Mesothelial cell of epicardium (in vitro differentiated cells): ENCODE data around the gene CCZ1B. TPM values are rescaled to one million over a fixed set of nuclear protein-coding genes. Genes with fewer than 3 reads are reported as not detected.
"Not testable (repeated sequence)": the region's sequence is repeated elsewhere in the genome, so short reads cannot be mapped to it uniquely, and the experiment has no call there.

ENCODE experiments used
- DNase-seq, 2 experiments: peaks; one replicate each; pipeline ENCODE4 v3.0.0; 2021; ENCODE audit warnings: low spot score in 2 of 2; ENCODE audit not compliant: unreplicated experiment in 2 of 2
- H3K27ac Mint-ChIP-seq: 2 replicates; pipeline ENCODE4 v1.8.0; 2021; ENCODE audit warnings: mixed read lengths
- H3K27me3 Mint-ChIP-seq: 2 replicates; pipeline ENCODE4 v1.8.0; 2021; ENCODE audit warnings: low read depth, mixed read lengths
- H3K36me3 Mint-ChIP-seq: 2 replicates; pipeline ENCODE4 v1.8.0; 2021; ENCODE audit warnings: mixed read lengths
- H3K4me1 Mint-ChIP-seq: 2 replicates; pipeline ENCODE4 v1.8.0; 2021; ENCODE audit warnings: mixed read lengths
- H3K4me3 Mint-ChIP-seq: 2 replicates; pipeline ENCODE4 v1.8.0; 2021; ENCODE audit warnings: mild to moderate bottlenecking, moderate library complexity, mixed read lengths
- H3K9me3 Mint-ChIP-seq: 2 replicates; pipeline ENCODE4 v1.8.0; 2021; ENCODE audit warnings: mixed read lengths
- total RNA-seq: library from RNA; stranded (reverse); gene quantifications from 3 replicates; pipeline ENCODE4 v1.2.1, GENCODE V29; 2021

CCZ1B gene
- total RNA-seq, 1 donor from 2014 or later, result 68.1 TPM

GRCh38 chr7:6825236-6826125, 594 bp downstream of the CCZ1B start:
- Mint-ChIP-seq H3K4me3 (peak overlapping the region; percentile 63), H3K27me3 (peaks cover 23% of the 10 kb centered on the region)
- H3K9me3 Mint-ChIP-seq, H3K27ac Mint-ChIP-seq, DNase-seq, H3K36me3 Mint-ChIP-seq, H3K4me1 Mint-ChIP-seq: not testable (repeated sequence)

- peaks cover 11% of the 10 kb centered on the region for H3K36me3 Mint-ChIP-seq
- not testable (repeated sequence) for DNase-seq, H3K4me3 Mint-ChIP-seq, H3K27me3 Mint-ChIP-seq, H3K9me3 Mint-ChIP-seq, H3K4me1 Mint-ChIP-seq, H3K27ac Mint-ChIP-seq
Measured at GRCh38 chr7:6821622-6822021, 4.5 kb downstream of the CCZ1B start.

- H3K27me3 Mint-ChIP-seq, H3K4me1 Mint-ChIP-seq, DNase-seq, H3K27ac Mint-ChIP-seq, H3K36me3 Mint-ChIP-seq, H3K9me3 Mint-ChIP-seq, H3K4me3 Mint-ChIP-seq: not testable (repeated sequence)
Measured at GRCh38 chr7:6815470-6815869, 10.6 kb downstream of the CCZ1B start.

GRCh38 chr7:6813011-6813410, 13.1 kb downstream of the CCZ1B start:
- H3K36me3 Mint-ChIP-seq, H3K9me3 Mint-ChIP-seq, H3K27ac Mint-ChIP-seq, DNase-seq, H3K27me3 Mint-ChIP-seq, H3K4me1 Mint-ChIP-seq, H3K4me3 Mint-ChIP-seq: not testable (repeated sequence)

- not testable (repeated sequence) for H3K27ac Mint-ChIP-seq, H3K36me3 Mint-ChIP-seq, H3K27me3 Mint-ChIP-seq, H3K9me3 Mint-ChIP-seq, H3K4me3 Mint-ChIP-seq, H3K4me1 Mint-ChIP-seq, DNase-seq
Measured at GRCh38 chr7:6807959-6808358, 18.1 kb downstream of the CCZ1B start.

- not testable (repeated sequence) for H3K4me1 Mint-ChIP-seq, H3K27ac Mint-ChIP-seq, H3K9me3 Mint-ChIP-seq, DNase-seq, H3K36me3 Mint-ChIP-seq, H3K27me3 Mint-ChIP-seq, H3K4me3 Mint-ChIP-seq
Measured at GRCh38 chr7:6807393-6807918, 18.6 kb downstream of the CCZ1B start.

GRCh38 chr7:6800331-6800730, 25.7 kb downstream of the CCZ1B start:
- not testable (repeated sequence) for H3K4me1 Mint-ChIP-seq, H3K4me3 Mint-ChIP-seq, H3K36me3 Mint-ChIP-seq, H3K27me3 Mint-ChIP-seq, H3K9me3 Mint-ChIP-seq, H3K27ac Mint-ChIP-seq, DNase-seq

- H3K4me3 Mint-ChIP-seq, H3K4me1 Mint-ChIP-seq: not testable (repeated sequence)
Measured at GRCh38 chr7:6799887-6800286, 26.2 kb downstream of the CCZ1B start.

GRCh38 chr7:6798047-6798446, 28.0 kb downstream of the CCZ1B start:
- not testable (repeated sequence) for H3K36me3 Mint-ChIP-seq, H3K27me3 Mint-ChIP-seq, DNase-seq, H3K4me1 Mint-ChIP-seq, H3K27ac Mint-ChIP-seq, H3K4me3 Mint-ChIP-seq, H3K9me3 Mint-ChIP-seq

More at GRCh38 chr7:6799887-6800286, 26.2 kb downstream of the CCZ1B start:
- DNase-seq, H3K27me3 Mint-ChIP-seq, H3K9me3 Mint-ChIP-seq, H3K27ac Mint-ChIP-seq, H3K36me3 Mint-ChIP-seq: not testable (repeated sequence)

GRCh38 chr7:6797218-6797617, 28.9 kb downstream of the CCZ1B start:
- H3K9me3 Mint-ChIP-seq, H3K27ac Mint-ChIP-seq, H3K4me3 Mint-ChIP-seq: not testable (repeated sequence)

GRCh38 chr7:6794276-6794675, 31.8 kb downstream of the CCZ1B start:
- not testable (repeated sequence) for H3K36me3 Mint-ChIP-seq, H3K9me3 Mint-ChIP-seq, DNase-seq, H3K4me1 Mint-ChIP-seq, H3K27ac Mint-ChIP-seq, H3K27me3 Mint-ChIP-seq, H3K4me3 Mint-ChIP-seq

More at GRCh38 chr7:6797218-6797617, 28.9 kb downstream of the CCZ1B start:
- not testable (repeated sequence) for DNase-seq, H3K27me3 Mint-ChIP-seq, H3K36me3 Mint-ChIP-seq, H3K4me1 Mint-ChIP-seq

GRCh38 chr7:6792113-6792872, 33.8 kb downstream of the CCZ1B start:
- not testable (repeated sequence) for H3K4me3 Mint-ChIP-seq, DNase-seq, H3K27ac Mint-ChIP-seq, H3K4me1 Mint-ChIP-seq, H3K36me3 Mint-ChIP-seq, H3K27me3 Mint-ChIP-seq, H3K9me3 Mint-ChIP-seq

- not testable (repeated sequence) for H3K4me1 Mint-ChIP-seq, H3K27me3 Mint-ChIP-seq, H3K4me3 Mint-ChIP-seq, H3K36me3 Mint-ChIP-seq, DNase-seq, H3K9me3 Mint-ChIP-seq, H3K27ac Mint-ChIP-seq
Measured at GRCh38 chr7:6789353-6789752, 36.7 kb downstream of the CCZ1B start.

- H3K9me3 Mint-ChIP-seq, DNase-seq, H3K27me3 Mint-ChIP-seq, H3K27ac Mint-ChIP-seq, H3K4me3 Mint-ChIP-seq, H3K36me3 Mint-ChIP-seq, H3K4me1 Mint-ChIP-seq: not testable (repeated sequence)
Measured at GRCh38 chr7:6781581-6781980, 44.5 kb downstream of the CCZ1B start.
